Measurements from ENCODE around the gene NTM.

NTM gene

DNA sequence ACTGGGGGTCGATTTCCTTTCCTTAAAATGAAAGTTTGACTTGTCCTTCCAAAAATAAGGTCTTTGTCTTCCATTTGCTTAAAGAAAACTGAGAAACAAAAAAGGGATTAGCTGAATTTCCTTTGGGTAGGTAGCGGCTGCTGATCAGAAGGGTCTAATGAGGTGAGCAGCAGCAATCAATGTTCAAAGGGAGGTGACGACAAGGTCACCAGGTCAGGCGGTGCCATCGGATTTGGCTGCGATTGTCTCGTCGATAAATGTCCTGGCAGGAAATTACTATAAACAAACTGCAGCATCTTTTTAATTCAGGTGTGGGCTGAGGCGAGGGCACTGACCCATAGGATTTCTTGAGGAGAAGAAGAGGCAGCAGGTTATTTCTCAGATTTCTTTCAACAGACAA lies 480.1 kb downstream of the NTM start:
- DNase-seq = no peak

DNA sequence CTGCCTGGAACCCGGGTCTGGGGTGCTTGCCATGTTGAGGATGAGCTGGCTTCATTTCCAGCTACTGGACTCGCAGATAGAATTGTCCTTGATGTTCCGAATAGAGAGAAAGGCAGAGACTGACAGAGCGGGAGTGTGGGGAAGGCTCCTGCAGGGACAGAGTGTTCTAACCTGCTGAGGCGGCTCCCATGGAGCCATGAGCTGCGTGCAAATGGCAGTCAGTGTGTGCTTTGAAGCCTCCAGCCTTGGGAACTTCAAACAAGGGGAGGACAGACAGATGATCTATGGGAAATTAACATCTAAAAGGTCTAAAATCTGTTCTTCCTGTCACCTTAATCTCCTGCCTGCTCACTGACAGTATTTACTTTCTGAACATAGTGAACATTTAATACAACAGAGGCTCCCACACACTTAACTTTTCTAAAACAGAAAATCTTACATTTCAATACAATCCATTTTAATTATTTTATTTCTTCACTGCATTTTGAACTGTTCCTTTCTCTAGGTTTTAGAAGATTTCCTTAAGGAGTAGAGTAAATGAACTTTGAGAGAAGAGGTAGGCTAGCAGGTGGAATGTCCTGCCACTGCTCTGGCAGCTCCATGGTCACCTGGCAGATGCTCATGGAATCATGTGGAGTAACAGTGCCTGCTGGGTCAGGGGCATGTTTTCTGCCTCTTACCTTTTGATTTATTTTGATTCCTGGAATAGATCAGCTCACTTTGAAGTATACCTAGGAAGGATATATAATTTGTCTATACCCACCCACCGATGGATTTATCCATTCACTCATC lies 481.7 kb downstream of the NTM start:
- DNase-seq = no peak

DNA sequence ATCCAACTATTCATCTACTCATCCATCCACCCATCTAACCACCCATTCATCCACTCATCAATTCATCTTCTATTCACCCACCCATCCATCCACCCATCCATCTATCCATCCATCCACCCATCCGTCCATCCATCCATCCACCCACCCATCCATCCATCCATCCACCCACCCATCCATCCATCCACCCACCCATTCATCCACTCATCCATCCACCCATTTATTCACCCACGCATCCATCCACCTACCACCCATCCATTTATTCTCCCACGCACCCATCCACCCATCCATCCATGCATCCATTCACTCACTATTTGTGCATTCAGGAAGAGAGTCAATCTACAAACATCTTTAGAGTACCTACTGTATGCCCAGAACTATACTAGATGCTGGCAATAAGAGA lies 482.3 kb downstream of the NTM start:
- no peak for DNase-seq

DNA sequence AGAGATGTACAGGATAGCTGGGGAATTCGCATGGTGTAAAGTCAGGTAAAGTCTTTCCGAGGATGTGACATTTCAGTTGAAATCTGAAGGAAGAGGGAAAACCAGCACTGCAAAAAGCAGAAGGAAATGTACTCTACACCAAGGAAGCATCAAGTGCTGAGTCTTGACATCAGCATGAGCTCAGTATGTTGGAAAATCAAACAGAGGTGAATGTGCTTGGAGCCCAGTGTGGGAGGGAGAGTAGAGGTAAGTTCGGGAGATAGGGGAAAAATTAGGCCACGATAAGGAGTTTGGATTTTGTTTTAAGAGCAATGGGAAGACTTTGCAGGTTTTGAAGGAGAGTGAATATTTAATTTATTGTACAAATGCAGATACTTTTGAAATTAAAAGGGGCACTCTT lies 484.0 kb downstream of the NTM start:
- DNase-seq = no peak

DNA sequence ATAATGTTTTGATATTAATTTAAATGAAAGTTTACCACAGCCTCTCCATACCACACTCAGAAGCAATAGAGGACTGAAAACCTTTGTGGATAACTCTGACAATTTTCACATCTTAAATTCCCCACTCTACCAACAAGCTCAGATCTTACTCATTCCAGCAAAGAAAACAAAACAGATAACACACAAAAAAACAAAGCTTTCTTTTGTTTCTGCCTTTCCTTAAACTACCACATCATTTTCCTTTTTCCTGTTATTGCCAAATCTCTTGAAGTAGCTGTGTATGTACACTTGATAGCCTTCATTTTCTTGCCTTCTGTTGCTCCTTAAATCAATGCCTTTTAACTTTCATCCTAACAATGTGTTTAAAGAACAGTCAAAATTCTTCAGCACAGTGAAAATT lies 484.9 kb downstream of the NTM start:
- no peak for DNase-seq

DNA sequence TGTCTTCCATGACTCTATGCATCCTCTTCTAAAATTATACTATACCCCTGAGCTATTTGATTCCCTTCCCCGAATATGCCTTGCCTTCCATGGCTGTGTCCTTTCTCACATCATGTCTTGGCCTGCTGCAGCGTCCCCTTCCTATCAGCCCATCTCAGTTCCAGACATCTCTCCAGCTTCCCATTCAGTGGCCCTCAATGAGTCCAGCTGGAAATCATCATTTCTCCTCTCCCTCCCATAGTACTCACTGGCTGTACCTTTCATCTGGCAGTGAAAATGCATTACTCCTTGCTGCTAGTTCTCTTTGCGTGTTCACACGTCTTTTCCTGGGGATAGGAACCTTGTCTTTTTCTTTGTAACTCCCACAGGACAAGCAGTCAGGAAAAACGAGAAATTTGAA lies 486.8 kb downstream of the NTM start:
- DNase-seq = no peak

DNA sequence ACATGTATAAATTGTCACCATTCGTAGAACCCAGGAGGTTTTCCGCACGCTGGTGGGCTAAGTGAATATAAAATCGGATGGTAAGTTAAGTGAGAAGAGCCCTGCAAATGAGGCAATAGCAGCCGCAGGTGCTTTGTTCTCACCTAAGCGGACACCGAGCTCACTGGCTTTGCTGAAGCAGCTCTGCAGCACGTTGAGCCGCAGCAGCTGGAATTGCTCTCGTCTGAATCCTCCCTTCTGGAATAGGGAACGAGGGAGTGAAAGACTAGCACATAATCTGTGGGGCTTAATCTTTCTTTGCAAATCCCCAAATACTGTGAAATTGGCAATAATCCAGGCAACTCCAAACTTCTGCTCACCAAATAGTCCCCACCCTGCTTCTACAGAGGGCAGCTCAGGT lies 488.1 kb downstream of the NTM start:
- DNase-seq = no peak

DNA sequence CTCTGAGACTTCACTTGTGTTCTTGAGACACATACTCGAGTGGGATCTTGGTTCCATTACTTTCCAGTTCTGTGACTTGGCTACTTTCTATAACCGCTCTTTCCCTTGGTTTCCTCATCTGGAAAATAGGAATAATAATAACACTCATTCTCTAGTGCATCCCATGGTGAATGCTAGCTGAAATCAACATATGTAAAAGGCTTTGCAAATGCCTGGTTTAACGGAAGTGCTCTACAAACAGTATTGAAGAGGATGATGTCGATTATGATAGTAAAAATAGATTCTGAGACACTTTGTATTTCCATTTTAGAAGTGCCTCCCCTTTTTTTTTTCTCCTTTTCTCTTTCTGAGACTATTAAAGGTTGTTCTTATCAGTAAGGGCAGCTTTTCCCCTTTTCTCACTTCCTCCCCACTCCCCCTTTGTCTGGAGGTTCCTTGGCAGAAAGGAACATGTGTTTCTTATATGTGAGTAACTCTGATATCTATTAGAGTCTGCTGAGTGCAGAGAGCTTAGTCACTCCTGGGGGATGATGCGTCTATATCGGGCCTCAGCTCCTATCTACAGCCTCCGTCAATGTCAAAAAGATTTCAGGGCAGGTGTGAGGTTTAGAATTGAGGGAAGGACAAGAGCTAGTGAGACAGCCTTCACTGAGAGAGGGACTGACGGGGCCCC lies 489.3 kb downstream of the NTM start:
- DNase-seq = no peak

DNA sequence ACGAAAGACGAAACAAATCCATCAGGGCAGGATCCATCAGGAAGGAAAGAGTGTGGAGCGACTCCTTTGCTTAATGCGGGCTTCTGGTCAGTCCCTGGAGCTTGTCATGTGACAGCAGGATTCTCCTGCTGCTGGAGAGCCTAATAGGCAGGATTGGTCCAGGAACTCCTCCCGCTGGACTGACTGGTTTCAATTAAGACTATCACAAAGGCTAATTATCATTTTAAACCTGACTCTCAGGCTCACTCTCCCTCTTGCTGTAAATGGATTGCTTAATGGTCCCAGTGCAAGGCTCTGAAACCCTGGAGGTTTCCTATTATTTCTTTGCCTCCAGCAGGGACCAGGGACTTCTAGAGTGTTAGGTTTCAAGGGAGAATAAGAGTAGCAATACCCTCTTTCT lies 493.8 kb downstream of the NTM start:
- no peak for DNase-seq

DNA sequence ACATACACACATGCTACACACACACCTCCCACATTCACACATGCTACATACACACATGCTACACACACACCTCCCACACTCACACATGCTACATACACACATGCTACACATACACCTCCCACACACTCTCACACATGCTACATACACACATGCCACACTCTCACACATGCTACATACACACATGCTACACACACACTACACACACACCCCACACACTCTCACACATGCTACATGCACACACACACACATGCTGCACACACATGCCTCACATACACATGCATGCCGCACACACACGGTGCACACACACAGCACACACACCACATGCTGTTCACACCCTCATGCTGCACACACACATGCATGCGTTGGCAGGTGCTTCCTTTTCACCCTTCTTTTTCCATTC lies 495.4 kb downstream of the NTM start:
- no peak for DNase-seq

DNA sequence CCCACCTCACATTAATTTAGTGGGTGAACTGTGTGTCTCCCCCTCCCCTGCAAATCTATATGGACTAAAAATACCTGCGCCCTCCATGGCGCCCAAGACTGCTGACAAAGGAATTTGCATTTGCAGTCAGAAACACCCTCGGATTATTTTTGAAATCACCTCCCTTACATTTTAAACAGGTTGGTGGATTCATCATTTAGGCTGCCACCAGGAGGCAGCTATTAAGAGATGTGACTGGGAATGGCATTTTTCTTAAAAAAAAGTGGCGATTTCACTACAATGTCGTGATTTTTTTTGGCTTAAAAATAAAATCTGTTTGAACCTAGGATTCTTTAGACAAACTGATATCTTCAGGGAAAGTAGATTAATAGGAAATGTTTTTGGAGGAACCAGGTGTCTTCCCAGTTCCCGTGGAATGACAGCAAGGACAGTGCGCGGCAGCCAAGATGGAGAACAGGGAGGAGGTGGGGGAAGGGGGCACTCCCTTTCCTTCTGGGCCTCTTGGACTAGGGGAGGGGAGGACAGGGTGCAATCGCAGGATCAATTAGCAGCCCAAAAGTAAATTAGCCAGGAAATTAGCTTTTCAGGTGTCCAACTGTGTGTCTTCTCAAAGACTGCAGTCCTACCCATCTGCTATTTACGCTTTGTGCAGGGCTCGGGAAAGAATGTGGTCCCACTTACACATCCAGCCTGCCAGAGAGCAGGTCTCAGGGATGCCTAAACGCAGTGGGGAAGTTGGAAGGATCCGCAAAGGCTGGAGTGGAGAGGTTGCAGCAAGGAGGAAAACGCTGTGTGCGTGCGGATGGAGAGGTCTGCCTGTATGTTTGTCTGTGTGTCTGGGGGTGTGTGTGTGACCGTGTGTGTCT lies 496.4 kb downstream of the NTM start:
- no peak for DNase-seq

DNA sequence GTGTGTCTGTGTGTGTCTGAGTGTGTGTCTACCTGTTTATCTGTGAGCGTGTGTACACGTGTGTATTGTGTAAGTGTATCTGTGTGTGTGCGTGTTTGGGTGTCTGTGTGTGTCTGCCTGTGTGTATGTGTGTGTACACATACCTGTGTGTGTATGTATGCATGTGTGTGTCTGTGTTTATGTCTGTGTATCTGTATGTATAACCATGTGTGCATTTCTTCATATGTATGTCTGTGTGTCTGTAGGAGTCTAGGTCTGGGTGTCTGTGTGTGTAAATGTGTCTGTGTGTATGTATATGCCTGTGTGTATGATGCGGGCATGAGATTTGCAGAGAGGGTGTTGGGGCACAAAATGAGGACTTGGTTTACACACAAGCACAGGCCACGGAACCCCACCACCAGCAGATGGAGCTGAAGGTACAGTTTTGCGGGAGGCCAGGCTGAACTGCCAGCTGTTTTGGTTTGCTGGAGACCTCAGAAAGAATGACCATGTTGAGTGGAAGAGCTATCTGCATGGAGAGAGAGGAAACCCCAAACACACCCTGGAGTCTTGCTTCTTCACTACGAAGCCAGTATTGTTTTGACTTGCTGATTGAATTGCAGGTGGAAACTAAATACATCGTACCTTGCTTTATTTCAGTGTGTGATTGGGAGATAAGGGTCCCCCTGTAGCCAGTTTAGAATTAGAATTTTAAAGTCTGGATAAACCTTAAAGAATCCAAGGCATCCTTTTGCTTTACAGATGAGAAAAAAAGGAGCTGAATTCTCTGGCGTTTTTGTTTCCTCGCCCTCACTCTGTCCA lies 497.2 kb downstream of the NTM start:
- DNase-seq = no peak

DNA sequence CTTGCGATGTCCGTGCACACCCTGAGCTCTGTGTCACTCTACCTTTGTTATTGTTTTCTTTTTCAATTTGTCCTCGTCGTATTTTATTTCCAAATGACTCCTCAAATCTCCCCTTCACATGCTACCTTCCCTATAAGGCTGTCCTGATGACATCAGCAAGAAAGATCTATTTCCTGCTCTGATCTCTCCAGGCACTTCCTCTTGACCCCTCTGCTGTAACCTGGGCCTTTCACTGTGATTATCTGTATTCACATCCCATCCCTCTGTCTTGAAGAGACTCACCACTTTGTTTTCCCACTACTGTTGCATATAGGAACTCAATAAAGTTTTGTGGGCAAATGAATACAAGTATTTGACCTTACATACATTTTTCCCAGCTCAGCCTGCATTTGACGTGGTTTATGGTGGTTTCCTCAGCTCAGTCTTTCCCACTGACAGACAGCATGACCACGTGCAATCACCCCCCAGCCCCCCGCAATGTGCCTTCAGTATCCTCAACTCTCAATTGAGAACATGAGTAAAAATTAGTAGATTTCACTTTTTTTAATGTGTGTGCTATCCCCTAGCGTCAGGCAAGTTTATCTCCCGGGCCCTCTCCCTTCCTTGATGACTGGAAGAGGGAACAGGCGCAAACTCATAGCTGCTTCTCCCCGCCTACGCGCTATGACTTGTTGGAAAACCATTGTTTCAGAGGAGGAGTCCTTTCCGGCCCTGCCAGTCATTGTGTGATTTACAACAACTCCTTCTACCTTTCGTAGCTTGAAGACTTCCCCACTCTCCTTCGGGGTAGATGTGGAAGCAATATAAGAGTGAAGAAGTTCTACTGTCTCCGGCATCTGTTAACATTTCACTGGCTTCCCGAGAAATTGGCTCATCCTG lies 498.5 kb downstream of the NTM start:
- DNase-seq = no peak

DNA sequence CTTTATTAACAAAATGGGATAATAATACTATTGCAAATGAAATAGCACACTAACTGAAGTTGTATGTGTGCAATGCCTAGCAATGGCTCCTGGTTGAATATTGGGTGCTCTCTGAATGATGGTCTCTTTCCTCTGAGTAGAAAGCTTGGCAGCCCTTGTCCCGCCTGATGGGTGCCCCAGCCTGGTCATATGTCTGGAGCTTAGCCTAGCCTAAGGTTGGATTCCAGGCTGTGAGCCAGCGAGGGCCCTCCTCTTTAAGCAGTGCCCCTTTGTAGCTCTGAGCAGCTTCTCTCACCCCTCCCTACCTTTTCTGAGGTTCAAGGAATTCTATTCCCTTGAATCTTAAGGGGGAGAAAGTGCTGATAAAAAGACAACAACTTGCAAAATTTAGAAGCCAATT lies 499.9 kb downstream of the NTM start:
- DNase-seq = no peak

DNA sequence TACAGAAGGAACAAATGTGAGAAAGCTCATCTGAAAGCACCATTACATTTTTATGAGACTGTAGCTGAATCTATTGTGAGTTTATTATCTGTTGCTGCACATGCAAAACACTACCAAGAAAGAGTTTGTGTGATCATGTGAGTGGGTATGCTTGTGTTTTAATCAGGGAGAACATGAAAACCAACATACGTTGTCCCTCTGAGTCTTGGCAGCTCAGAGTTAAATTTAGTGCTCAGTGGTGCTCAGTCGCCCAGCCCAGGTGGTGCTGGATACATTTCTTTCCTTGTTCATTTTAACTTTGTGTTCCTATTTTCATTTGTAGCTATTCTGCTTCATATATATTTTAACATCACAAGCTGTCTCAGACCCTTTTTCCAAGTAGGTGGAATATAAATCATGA lies 500.6 kb downstream of the NTM start:
- DNase-seq = no peak

DNA sequence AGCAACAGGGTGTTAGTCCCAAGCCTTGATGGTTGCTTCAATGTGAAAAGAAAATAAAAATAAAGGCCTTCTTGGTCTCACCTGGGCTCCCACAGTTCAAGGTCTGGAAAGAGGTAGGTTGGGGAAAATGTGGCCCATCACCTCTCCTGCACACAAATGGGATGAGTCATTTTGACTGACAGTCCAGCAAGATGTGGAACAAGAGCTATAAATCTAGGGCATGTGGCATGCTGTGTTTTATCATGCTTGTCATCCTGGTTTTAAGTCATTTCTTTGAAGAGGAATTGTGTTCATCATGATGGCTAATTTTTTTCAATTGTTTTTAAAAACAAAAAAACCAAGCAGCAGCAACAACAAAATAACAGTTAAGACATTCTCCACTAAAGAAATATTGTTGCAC lies 503.7 kb downstream of the NTM start:
- no peak for DNase-seq

DNA sequence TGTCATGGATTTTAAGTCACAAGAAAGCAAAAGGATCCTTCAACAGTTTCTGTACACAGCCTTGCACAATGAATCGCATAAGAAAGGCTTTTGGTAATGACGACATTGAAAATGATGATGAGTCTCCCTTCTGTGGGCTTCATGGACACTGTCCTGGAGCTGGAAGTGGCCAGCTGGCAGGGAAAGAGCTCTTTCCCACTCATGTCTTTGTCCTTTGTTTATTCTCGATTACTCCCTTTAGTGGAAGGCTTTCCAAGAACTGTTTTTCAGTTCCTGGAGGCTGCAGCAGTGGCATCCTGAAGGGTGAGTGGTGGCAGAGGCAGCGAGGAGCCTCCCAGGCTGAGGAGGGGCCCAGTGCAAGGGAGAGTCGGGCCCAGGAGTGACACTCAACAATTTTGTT lies 505.2 kb downstream of the NTM start:
- no peak for DNase-seq

DNA sequence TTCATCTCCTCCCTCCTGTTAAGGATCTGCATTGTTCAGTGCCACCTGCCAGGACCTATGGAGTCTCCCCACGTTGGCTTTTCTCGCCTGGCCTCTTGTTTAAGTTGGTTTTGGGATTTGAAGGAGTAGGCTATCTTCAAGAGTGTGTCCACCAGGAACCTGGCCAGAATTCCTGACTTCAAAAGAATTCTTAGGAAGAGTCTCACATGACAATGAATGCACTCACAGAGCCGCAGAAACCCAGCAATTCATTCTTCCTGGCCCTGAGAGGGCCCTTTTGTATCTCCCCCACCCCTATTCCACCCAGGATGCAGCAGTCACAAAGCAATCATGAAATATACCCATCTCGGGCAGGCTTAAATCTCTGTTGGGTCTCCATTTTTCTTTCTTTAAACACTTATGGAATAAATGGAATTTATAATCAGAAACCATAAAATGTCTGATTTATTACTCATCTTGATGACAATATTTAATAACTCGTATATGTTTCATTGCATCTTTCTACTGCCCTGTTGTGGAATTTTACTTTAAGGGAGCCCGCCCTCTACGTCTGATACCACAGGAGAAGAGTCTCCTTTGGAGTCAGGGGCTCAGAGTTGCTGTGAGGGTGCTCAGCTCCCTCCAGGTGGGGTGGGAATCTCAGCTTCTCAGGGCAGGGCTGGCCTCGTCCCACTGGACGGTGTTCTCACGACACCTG lies 507.0 kb downstream of the NTM start:
- DNase-seq = no peak

DNA sequence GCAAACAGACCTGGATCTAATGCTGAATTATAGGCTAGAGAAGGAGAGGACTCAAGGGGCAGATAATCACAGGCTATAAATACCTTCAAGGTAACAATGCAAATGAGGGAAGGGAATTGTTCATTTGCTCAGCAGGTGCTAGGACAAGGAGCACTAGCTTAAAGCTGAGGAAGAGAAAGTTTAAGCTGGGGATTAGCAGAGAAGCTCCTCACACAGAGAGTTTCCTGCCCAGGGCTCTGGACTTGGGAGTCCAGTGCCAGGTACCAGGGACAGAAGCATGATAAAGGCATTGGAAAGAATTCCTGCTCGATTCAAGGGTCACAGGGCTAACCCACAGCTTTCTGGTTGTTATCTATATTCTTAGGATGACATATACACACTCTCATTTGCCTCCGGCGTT lies 509.9 kb downstream of the NTM start:
- no peak for DNase-seq

DNA sequence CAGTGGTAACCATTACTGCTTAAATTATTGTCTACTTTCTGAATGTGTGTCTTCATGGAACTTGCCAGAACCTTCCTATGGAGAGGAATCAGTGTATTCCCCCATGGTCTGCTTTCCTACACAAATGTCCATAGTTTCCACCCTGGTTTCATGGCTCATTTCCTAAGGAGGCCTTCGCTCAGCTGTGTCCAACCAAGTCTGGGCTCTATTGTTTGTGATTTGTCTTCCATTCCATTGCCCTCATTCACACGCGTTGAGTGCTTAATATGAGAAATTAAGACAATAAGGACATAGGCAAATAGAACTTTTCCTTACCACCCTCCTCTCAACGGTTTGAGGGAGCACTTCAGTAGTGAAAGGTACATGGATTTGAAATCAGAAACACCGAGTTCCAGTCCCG lies 510.6 kb downstream of the NTM start:
- no peak for DNase-seq

DNA sequence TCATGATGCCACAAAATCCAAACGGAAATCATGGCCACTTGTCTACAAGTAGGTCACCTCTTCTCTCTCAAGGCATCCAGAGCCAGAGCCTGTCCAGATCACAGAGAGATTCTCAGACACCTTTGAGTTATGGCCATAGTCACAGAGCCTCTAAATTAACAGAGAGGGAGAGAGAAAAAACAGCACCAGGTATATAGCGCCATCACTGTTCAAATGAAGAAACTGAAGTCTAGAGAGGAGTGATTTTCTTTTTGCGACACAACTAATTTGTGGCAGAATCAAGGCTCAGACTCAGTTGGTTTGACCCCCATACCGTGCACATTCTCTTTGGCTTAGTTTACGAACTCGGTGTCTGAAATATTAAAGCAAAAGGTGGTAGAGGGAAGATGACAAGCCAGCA lies 512.9 kb downstream of the NTM start:
- DNase-seq = no peak

Data from NCI-H2171 (cell line).